A673 (cell line): ENCODE measurements around the gene NUDCD2. TPM values are rescaled to one million over a fixed set of nuclear protein-coding genes. Genes with fewer than 3 reads are reported as not detected.
A peak's percentile ranks its signal among the peaks of the same experiment; 100 is the strongest.

Experiments used
- BruUV-seq: library from RNA; stranded (reverse); fragments of 400-500 nt; replicated peaks from 2 replicates; lab custom pipeline; 2021; lab: Mats Ljungman, UMichigan
- CTCF ChIA-PET: fragments of 300-600 bp; sonication (Branson Sonifier 250); formaldehyde crosslinking; loops from one replicate; lab custom pipeline; 2022; ENCODE audit warnings: antibody characterized with exemption; lab: Charles Lee
- POLR2A ChIA-PET: fragments of 300-600 bp; sonication (Branson Sonifier 250); formaldehyde crosslinking; loops from one replicate; lab custom pipeline; 2022; ENCODE audit warnings: antibody characterized with exemption; ENCODE audit not compliant: low non-redundant PET; lab: Charles Lee
- DNase-seq: peaks from one replicate; pipeline ENCODE4 v3.0.0-alpha.2; 2015; ENCODE audit warnings: low spot score
- H3K27ac ChIP-seq: fragments of 200-600 bp; sonication (generic); 2 replicates; pipeline ENCODE4 v1.5.1; 2016; ENCODE audit warnings: mixed run types, low read depth, mild to moderate bottlenecking, mixed read lengths, antibody characterized with exemption, low read length; ENCODE audit not compliant: poor library complexity, severe bottlenecking
- H3K27me3 ChIP-seq: fragments of 200-600 bp; sonication (generic); replicated peaks from 2 replicates; pipeline ENCODE4 v1.6.1; 2017; ENCODE audit warnings: mixed run types, low read depth, mild to moderate bottlenecking, mixed read lengths, antibody characterized with exemption, low read length; ENCODE audit not compliant: insufficient read depth, poor library complexity
- H3K36me3 ChIP-seq: fragments of 200-600 bp; sonication (generic); 2 replicates; pipeline ENCODE4 v1.6.1; 2016; ENCODE audit warnings: mixed run types, mild to moderate bottlenecking, mixed read lengths, antibody characterized with exemption, low read length; ENCODE audit not compliant: insufficient read depth, poor library complexity, severe bottlenecking
- H3K4me1 ChIP-seq: fragments of 200-600 bp; sonication (generic); 2 replicates; pipeline ENCODE4 v1.6.1; 2017; ENCODE audit warnings: mixed run types, mild to moderate bottlenecking, mixed read lengths, antibody characterized with exemption, low read length; ENCODE audit not compliant: insufficient read depth, poor library complexity, severe bottlenecking
- H3K4me3 ChIP-seq: fragments of 200-600 bp; sonication (generic); 2 replicates; pipeline ENCODE4 v1.5.1; 2016; ENCODE audit warnings: low read depth, mixed run types, mild to moderate bottlenecking, mixed read lengths, low read length; ENCODE audit not compliant: poor library complexity, severe bottlenecking
- H3K9me3 ChIP-seq: fragments of 200-600 bp; sonication (generic); 2 replicates; pipeline ENCODE4 v1.6.1; 2016; ENCODE audit warnings: mixed run types, low read depth, mild to moderate bottlenecking, mixed read lengths, antibody characterized with exemption, low read length; ENCODE audit not compliant: poor library complexity, severe bottlenecking
- CTCF ChIP-seq: fragments of 300-800, 200-600 bp; sonication (generic); conservative IDR thresholded peaks from 2 replicates; pipeline ENCODE4 v1.5.1; 2017; ENCODE audit warnings: low read depth, mild to moderate bottlenecking, antibody characterized with exemption, low read length, moderate library complexity, mixed read lengths
- EZH2 ChIP-seq: fragments of 200-600 bp; sonication (generic); IDR thresholded peaks from 2 replicates; pipeline ENCODE4 v1.6.1; 2017; ENCODE audit warnings: borderline replicate concordance, low read depth, mild to moderate bottlenecking, mixed read lengths, antibody characterized with exemption, low read length; ENCODE audit not compliant: poor library complexity, severe bottlenecking
- intact Hi-C: fragments of 100-400 bp; cut with micrococcal nuclease; formaldehyde crosslinking; loops from one replicate; pipeline ENCODE4 v1.10.0; 2022; ENCODE audit not compliant: unreplicated experiment
- total RNA-seq: library from RNA; stranded (reverse); gene quantifications from 2 replicates; pipeline ENCODE4 v1.2.3, GENCODE V29; 2021

The NUDCD2 gene
- total RNA-seq, 1 experiment from 2014 or later, result 67.2 TPM

GRCh38 chr5:163460562-163461171 is 765 bp upstream of the NUDCD2 start, which contains the start of gene HMMR:
HMMR (plus strand) TSS chr5:163460632; CDS start chr5:163460693, 61 bp downstream.
- Histone ChIP-seq H3K27me3 (no peaks in the 10 kb centered on the region), H3K9me3 (no peaks in the 10 kb centered on the region), H3K36me3 (peaks cover 31% of the 10 kb centered on the region), H3K4me3 (peak within 1 kb of the TSS; percentile 84), H3K27ac (peak within 1 kb of the TSS; percentile 100), H3K4me1 (peaks cover 31% of the 10 kb centered on the region)
- ChIA-PET POLR2A (interaction anchor here (0.7 to 1.6 kb wide), 3 partner anchors 19 to 138 kb away, joined by 3 to 7 read pairs (median 3); partner anchors contain the start of gene CCNG1), CTCF (no interaction called here)
- TSS peak; percentile 92 for BruUV-seq
- intact Hi-C loops, result loop anchor here (2.0 kb wide), 1 partner anchor 44 kb away; the partner anchor contains the start of gene MAT2B
- TF ChIP-seq CTCF, result no peak
- no peak for TF ChIP-seq EZH2
- peak; percentile 55 for DNase-seq

- TF ChIP-seq EZH2 (no peak), CTCF (no peak)
- H3K9me3 ChIP-seq, result no peaks in the 10 kb centered on the region
- peaks cover 36% of the 10 kb centered on the region for H3K36me3 ChIP-seq
- peak overlapping the region; percentile 100 for H3K27ac ChIP-seq
- ChIA-PET CTCF (no interaction called here), POLR2A (interaction anchor here (0.5 kb wide), 1 partner anchor 326 kb away, joined by 3 read pairs; no protein-coding TSS in a partner anchor)
- TSS peak; percentile 67 for BruUV-seq
- peaks cover 31% of the 10 kb centered on the region for H3K4me1 ChIP-seq
- intact Hi-C loops, result no loop called here
- no peaks in the 10 kb centered on the region for H3K27me3 ChIP-seq
- peak overlapping the region; percentile 84 for H3K4me3 ChIP-seq
- no peak for DNase-seq
Measured at GRCh38 chr5:163459462-163459818, 462 bp downstream of the NUDCD2 start.

GRCh38 chr5:163458778-163459385 is 1.0 kb downstream of the NUDCD2 start:
- TF ChIP-seq CTCF (no peak), EZH2 (no peak)
- no peak for DNase-seq
- Histone ChIP-seq H3K4me3 (peak overlapping the region; percentile 84), H3K27ac (peak overlapping the region; percentile 100), H3K36me3 (peaks cover 33% of the 10 kb centered on the region), H3K27me3 (no peaks in the 10 kb centered on the region), H3K9me3 (no peaks in the 10 kb centered on the region), H3K4me1 (peaks cover 31% of the 10 kb centered on the region)
- CTCF ChIA-PET, result no interaction called here
- no TSS peak for BruUV-seq
- intact Hi-C loops, result no loop called here
- POLR2A ChIA-PET, result no interaction called here
